Neural crest cell (in vitro differentiated cells): ENCODE measurements around the gene STXBP3. TPM values are rescaled to one million over a fixed set of nuclear protein-coding genes. Genes with fewer than 3 reads are reported as not detected.

Experiments
- DNase-seq: peaks from one replicate; pipeline ENCODE4 v3.0.0; 2021; ENCODE audit warnings: low read depth, mixed read lengths, low spot score
- H3K27ac Mint-ChIP-seq: one replicate; pipeline ENCODE4 v1.8.0; 2021; ENCODE audit warnings: mild to moderate bottlenecking, mixed read lengths; ENCODE audit not compliant: unreplicated experiment
- H3K27me3 Mint-ChIP-seq: 2 replicates; pipeline ENCODE4 v1.8.0; 2021; ENCODE audit warnings: low read depth, mild to moderate bottlenecking, mixed read lengths
- H3K36me3 Mint-ChIP-seq: 2 replicates; pipeline ENCODE4 v1.8.0; 2021; ENCODE audit warnings: low read depth, mild to moderate bottlenecking, mixed read lengths
- H3K4me1 Mint-ChIP-seq: 2 replicates; pipeline ENCODE4 v1.8.0; 2021; ENCODE audit warnings: mixed read lengths
- H3K4me3 Mint-ChIP-seq: one replicate; pipeline ENCODE4 v1.8.0; 2021; ENCODE audit warnings: mild to moderate bottlenecking, mixed read lengths
- H3K9me3 Mint-ChIP-seq: 2 replicates; pipeline ENCODE4 v1.8.0; 2021; ENCODE audit warnings: mixed read lengths
- CTCF ChIP-seq: fragments of 200-600 bp; sonication (generic); conservative IDR thresholded peaks from 2 replicates; pipeline ENCODE4 v1.5.0; 2021; ENCODE audit warnings: antibody characterized with exemption, mild to moderate bottlenecking
- total RNA-seq: library from RNA; stranded (reverse); gene quantifications from 2 replicates; pipeline ENCODE4 v1.2.1, GENCODE V29; 2021

Gene STXBP3
- total RNA-seq, 1 donor from 2014 or later: 32.2 TPM

- Mint-ChIP-seq H3K36me3 (no peaks in the 10 kb centered on the region), H3K27ac (no peak overlapping the region), H3K4me3 (no peak overlapping the region), H3K27me3 (no peaks in the 10 kb centered on the region), H3K9me3 (no peaks in the 10 kb centered on the region), H3K4me1 (peaks cover 21% of the 10 kb centered on the region)
- TF ChIP-seq CTCF: no peak
- no peak for DNase-seq
These were observed 107.9 kb downstream of the STXBP3 start for GRCh38 chr1:108854221-108855019.

GRCh38 chr1:108856994-108857393 lies 110.5 kb downstream of the STXBP3 start, which contains the start of gene AKNAD1:
Gene AKNAD1 (minus strand): TSS chr1:108857094. CDS start chr1:108852664, 4,430 bp downstream.
- Mint-ChIP-seq H3K4me1 (peaks cover 21% of the 10 kb centered on the region), H3K27ac (no peak within 1 kb of the TSS), H3K4me3 (no peak within 1 kb of the TSS), H3K36me3 (no peaks in the 10 kb centered on the region), H3K9me3 (no peaks in the 10 kb centered on the region), H3K27me3 (no peaks in the 10 kb centered on the region)
- no peak for DNase-seq
- TF ChIP-seq CTCF: no peak

- H3K27me3 Mint-ChIP-seq: no peaks in the 10 kb centered on the region
- no peak for TF ChIP-seq CTCF
These were observed 111.9 kb downstream of the STXBP3 start for GRCh38 chr1:108858230-108858950.

More at GRCh38 chr1:108858230-108858950, 111.9 kb downstream of the STXBP3 start:
- Mint-ChIP-seq H3K27ac (no peak overlapping the region), H3K36me3 (no peaks in the 10 kb centered on the region), H3K4me3 (no peak overlapping the region), H3K9me3 (no peaks in the 10 kb centered on the region), H3K4me1 (peaks cover 13% of the 10 kb centered on the region)
- DNase-seq: no peak

Other genes with a start within 250 kb of the STXBP3 start
- 16.1 and 17.4 TPM in 2 replicates for gene EEIG2, start 186.6 kb upstream of the STXBP3 start, total RNA-seq
- gene HENMT1, start 85.6 kb upstream of the STXBP3 start, total RNA-seq: 8.0 and 9.0 TPM in 2 replicates
- gene PRPF38B, start 54.4 kb upstream of the STXBP3 start, total RNA-seq: 55.2 and 58.5 TPM in 2 replicates
- not detected in 2 replicates for gene FNDC7, start 33.8 kb upstream of the STXBP3 start, total RNA-seq
- 1.0 and 1.4 TPM in 2 replicates for gene AKNAD1, start 110.4 kb downstream of the STXBP3 start, total RNA-seq
- 29.0 and 33.8 TPM in 2 replicates for gene GPSM2, start 130.3 kb downstream of the STXBP3 start, total RNA-seq
- 42.7 and 43.3 TPM in 2 replicates for gene CLCC1, start 216.8 kb downstream of the STXBP3 start, total RNA-seq